ENCODE data around the gene GRIN1. TPM values are rescaled to one million over a fixed set of nuclear protein-coding genes. Genes with fewer than 3 reads are reported as not detected.

Gene GRIN1
- total and polyA plus RNA-seq, 8 donors: 0.08 to 0.53 (median 0.28) TPM; not detected in 2

GRCh38 chr9:137112564-137113384 lies 26.2 kb upstream of the GRIN1 start:
- no peak for FAIRE-seq
- H3K36me3 ChIP-seq: peaks cover 0 to 20% (median 0%) of the 10 kb centered on the region in 3 donors
- intact Hi-C loops (cut with DNase I): loop anchor here in 1 of 3 donors (10.0 kb wide), 1 partner anchor 122 kb away; the partner anchor contains the start of gene SLC34A3
- no peaks in the 10 kb centered on the region for H3K27me3 ChIP-seq
- H3K9me3 ChIP-seq: no peaks in the 10 kb centered on the region
- H3K27ac ChIP-seq: no peak overlapping the region
- no peak for ATAC-seq
- TF ChIP-seq CTCF (IDR thresholded peaks at IDR 0.05): no peak
- 95 to 96% methylated on average over 41 to 42 of the region's 42 CpGs for WGBS, 2 donors
- H3K4me3 ChIP-seq: no peak overlapping the region
- H3K4me1 ChIP-seq: peaks cover 0 to 4% (median 0%) of the 10 kb centered on the region in 3 donors
- peak in 2 of 6 donors; percentile 44 to 82 for DNase-seq

GRCh38 chr9:137113385-137114159 lies 25.4 kb upstream of the GRIN1 start:
- 36 to 61% methylated on average over 31 to 66 of the region's 66 CpGs for WGBS, 2 donors
- Histone ChIP-seq H3K4me3 (peak overlapping the region in 2 of 4 donors; percentile 77 to 87), H3K27ac (no peak overlapping the region), H3K27me3 (no peaks in the 10 kb centered on the region), H3K4me1 (peaks cover 0 to 4% (median 0%) of the 10 kb centered on the region in 3 donors), H3K36me3 (peaks cover 0 to 12% (median 0%) of the 10 kb centered on the region in 3 donors), H3K9me3 (no peaks in the 10 kb centered on the region)
- ATAC-seq (no peak), DNase-seq (peak in 1 of 6 donors; percentile 70), FAIRE-seq (no peak)
- intact Hi-C loops (cut with DNase I): loop anchor here in 1 of 3 donors (10.0 kb wide), 1 partner anchor 121 kb away; the partner anchor contains the start of gene SLC34A3
- no peak for TF ChIP-seq CTCF (IDR thresholded peaks at IDR 0.05)

GRCh38 chr9:137114220-137114612 lies 24.7 kb upstream of the GRIN1 start:
- H3K9me3 ChIP-seq: no peaks in the 10 kb centered on the region
- peak overlapping the region; percentile 63 to 87 (median 79) for H3K4me3 ChIP-seq
- peak in 1 of 6 donors; percentile 78 for DNase-seq
- no peak overlapping the region for H3K27ac ChIP-seq
- FAIRE-seq: no peak
- TF ChIP-seq CTCF (IDR thresholded peaks at IDR 0.05): no peak
- ATAC-seq: peak in 3 of 4 donors; percentile 1 to 8 (median 1)
- no peaks in the 10 kb centered on the region for H3K27me3 ChIP-seq
- H3K4me1 ChIP-seq: peaks cover 0 to 4% (median 0%) of the 10 kb centered on the region in 3 donors
- peaks cover 0 to 9% (median 0%) of the 10 kb centered on the region in 3 donors for H3K36me3 ChIP-seq
- intact Hi-C loops (cut with DNase I): loop anchor here in 1 of 3 donors (10.0 kb wide), 1 partner anchor 121 kb away; the partner anchor contains the start of gene SLC34A3
- WGBS, 2 donors: 1% methylated on average over 31 to 45 of the region's 45 CpGs

- ATAC-seq: peak; percentile 87 to 96 (median 91)
- peaks cover 0 to 4% (median 0%) of the 10 kb centered on the region in 3 donors for H3K4me1 ChIP-seq
- TF ChIP-seq CTCF (IDR thresholded peaks at IDR 0.05): no peak
- FAIRE-seq: no peak
- peak within 1 kb of the TSS; percentile 63 to 87 (median 79) for H3K4me3 ChIP-seq
- 2 to 4% methylated on average over 32 to 70 of the region's 70 CpGs for WGBS, 2 donors
- peaks cover 0 to 9% (median 0%) of the 10 kb centered on the region in 3 donors for H3K36me3 ChIP-seq
- no peaks in the 10 kb centered on the region for H3K27me3 ChIP-seq
- intact Hi-C loops (cut with DNase I): loop anchor here (5.0 to 10.0 kb wide), 3 partner anchors 72 to 120 kb away; partner anchors contain the start of genes SLC34A3 (in 3 of the 3), ANAPC2 (in 1 of the 3) and SSNA1 (in 1 of the 3)
- no peak within 1 kb of the TSS for H3K27ac ChIP-seq
- H3K9me3 ChIP-seq: no peaks in the 10 kb centered on the region
- DNase-seq: peak; percentile 68 to 91 (median 80)
Measured at GRCh38 chr9:137114613-137115393, 24.2 kb upstream of the GRIN1 start, which contains the start of gene DPP7. Gene DPP7, minus strand, starts transcription at chr9:137114733. Its CDS starts 20 bp downstream, at chr9:137114713.
